ENCODE data around the gene KRTAP5-9. TPM values are rescaled to one million over a fixed set of nuclear protein-coding genes. Genes with fewer than 3 reads are reported as not detected.
"Not testable (repeated sequence)": the region's sequence is repeated elsewhere in the genome, so short reads cannot be mapped to it uniquely, and the experiment has no call there.

Gene KRTAP5-9
- total and polyA plus RNA-seq, 7 experiments from 2014 or later: 0.43 TPM; not detected in 6

- ChIA-PET CTCF (no interaction called here), POLR2A (no interaction called here)
- no peaks in the 10 kb centered on the region for H3K27me3 ChIP-seq (ENCODE audit: control insufficient read depth in 2 of 2, insufficient read depth in 2 of 2, low read length in 2 of 2)
- H3K4me1 ChIP-seq (ENCODE audit: control insufficient read depth in 2 of 2, insufficient read depth in 2 of 2, low read length in 2 of 2): no peaks in the 10 kb centered on the region
- H3K27me3 Mint-ChIP-seq: peaks cover 0 to 23% (median 7%) of the 10 kb centered on the region in 5 donors
- DNase-seq (no peak), ATAC-seq (no peak)
- H3K36me3 Mint-ChIP-seq: peaks cover 0 to 8% (median 5%) of the 10 kb centered on the region in 5 donors
- H3K4me3 Mint-ChIP-seq: no peak overlapping the region
- H3K9me3 Mint-ChIP-seq: peaks cover 0 to 12% (median 7%) of the 10 kb centered on the region in 11 donors
- no peak overlapping the region for H3K4me3 ChIP-seq (ENCODE audit: low read length)
- H3K36me3 ChIP-seq (ENCODE audit: control insufficient read depth in 2 of 3, insufficient read depth in 3 of 3, low read length in 3 of 3): no peaks in the 10 kb centered on the region
- intact Hi-C loops (cut with micrococcal nuclease): no loop called here
- no peak overlapping the region for H3K27ac Mint-ChIP-seq
- H3K27ac ChIP-seq (ENCODE audit: low read depth, low read length): no peak overlapping the region
- H3K9me3 ChIP-seq (ENCODE audit: control insufficient read depth in 2 of 3, low read length in 3 of 3): no peaks in the 10 kb centered on the region
- peaks cover 0 to 7% (median 0%) of the 10 kb centered on the region in 7 donors for H3K4me1 Mint-ChIP-seq
These were observed 9.2 kb upstream of the KRTAP5-9 start for GRCh38 chr11:71539017-71539416.

DNA sequence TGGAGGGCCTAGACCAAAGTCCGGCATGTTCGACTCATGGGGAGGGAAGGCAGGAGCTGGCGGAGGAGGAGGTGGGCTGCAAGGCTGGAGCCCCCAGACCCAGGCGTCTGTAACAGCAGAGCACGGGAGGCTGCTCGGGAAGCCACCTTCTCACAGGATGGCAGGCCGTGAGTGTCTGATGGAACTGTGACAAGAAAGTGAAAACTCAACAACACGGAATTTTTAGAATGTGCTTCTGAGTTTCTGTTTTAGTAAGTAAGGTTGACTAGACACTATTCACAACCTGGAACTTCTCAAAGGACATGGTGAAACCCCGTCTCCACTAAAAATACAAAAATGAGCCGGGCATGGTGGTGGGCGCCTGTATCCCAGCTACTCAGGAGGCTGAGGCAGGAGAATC lies 8.2 kb upstream of the KRTAP5-9 start:
- H3K4me3 ChIP-seq (ENCODE audit: low read length); H3K36me3 Mint-ChIP-seq; H3K27ac Mint-ChIP-seq; H3K9me3 ChIP-seq (ENCODE audit: control insufficient read depth in 2 of 3, low read length in 3 of 3); H3K27me3 ChIP-seq (ENCODE audit: control insufficient read depth in 2 of 2, insufficient read depth in 2 of 2, low read length in 2 of 2); H3K27ac ChIP-seq (ENCODE audit: low read depth, low read length); CTCF ChIA-PET; POLR2A ChIA-PET; ATAC-seq; H3K4me3 Mint-ChIP-seq; H3K4me1 ChIP-seq (ENCODE audit: control insufficient read depth in 2 of 2, insufficient read depth in 2 of 2, low read length in 2 of 2); DNase-seq; H3K36me3 ChIP-seq (ENCODE audit: control insufficient read depth in 2 of 3, insufficient read depth in 3 of 3, low read length in 3 of 3); intact Hi-C loops (cut with micrococcal nuclease): not testable (repeated sequence)
- H3K27me3 Mint-ChIP-seq: peaks cover 0 to 23% (median 7%) of the 10 kb centered on the region in 5 donors
- peaks cover 0 to 12% (median 7%) of the 10 kb centered on the region in 11 donors for H3K9me3 Mint-ChIP-seq
- peaks cover 0 to 11% (median 2%) of the 10 kb centered on the region in 7 donors for H3K4me1 Mint-ChIP-seq

GRCh38 chr11:71540521-71541304 lies 7.5 kb upstream of the KRTAP5-9 start:
- ATAC-seq; H3K27ac Mint-ChIP-seq; H3K4me3 Mint-ChIP-seq; H3K9me3 ChIP-seq (ENCODE audit: control insufficient read depth in 2 of 3, low read length in 3 of 3); POLR2A ChIA-PET; H3K4me1 ChIP-seq (ENCODE audit: control insufficient read depth in 2 of 2, insufficient read depth in 2 of 2, low read length in 2 of 2); CTCF ChIA-PET; H3K4me3 ChIP-seq (ENCODE audit: low read length); H3K36me3 Mint-ChIP-seq; H3K27me3 ChIP-seq (ENCODE audit: control insufficient read depth in 2 of 2, insufficient read depth in 2 of 2, low read length in 2 of 2); H3K27ac ChIP-seq (ENCODE audit: low read depth, low read length); intact Hi-C loops (cut with micrococcal nuclease); DNase-seq; H3K36me3 ChIP-seq (ENCODE audit: control insufficient read depth in 2 of 3, insufficient read depth in 3 of 3, low read length in 3 of 3): not testable (repeated sequence)
- peaks cover 0 to 11% (median 2%) of the 10 kb centered on the region in 7 donors for H3K4me1 Mint-ChIP-seq
- H3K27me3 Mint-ChIP-seq: peaks cover 0 to 23% (median 11%) of the 10 kb centered on the region in 5 donors
- H3K9me3 Mint-ChIP-seq: peaks cover 0 to 12% (median 7%) of the 10 kb centered on the region in 11 donors

- H3K27me3 ChIP-seq (ENCODE audit: control insufficient read depth in 2 of 2, insufficient read depth in 2 of 2, low read length in 2 of 2): no peaks in the 10 kb centered on the region
- DNase-seq (no peak), ATAC-seq (no peak)
- Mint-ChIP-seq H3K27ac (no peak overlapping the region), H3K4me3 (no peak overlapping the region), H3K27me3 (peaks cover 0 to 30% (median 12%) of the 10 kb centered on the region in 5 donors), H3K36me3 (peaks cover 0 to 8% (median 5%) of the 10 kb centered on the region in 5 donors), H3K9me3 (peaks cover 0 to 12% (median 9%) of the 10 kb centered on the region in 11 donors), H3K4me1 (peaks cover 0 to 11% (median 2%) of the 10 kb centered on the region in 7 donors)
- ChIA-PET POLR2A (no interaction called here), CTCF (no interaction called here)
- no peaks in the 10 kb centered on the region for H3K9me3 ChIP-seq (ENCODE audit: control insufficient read depth in 2 of 3, low read length in 3 of 3)
- H3K4me1 ChIP-seq (ENCODE audit: control insufficient read depth in 2 of 2, insufficient read depth in 2 of 2, low read length in 2 of 2): no peaks in the 10 kb centered on the region
- H3K4me3 ChIP-seq (ENCODE audit: low read length): no peak overlapping the region
- intact Hi-C loops (cut with micrococcal nuclease): no loop called here
- no peak overlapping the region for H3K27ac ChIP-seq (ENCODE audit: low read depth, low read length)
- H3K36me3 ChIP-seq (ENCODE audit: control insufficient read depth in 2 of 3, insufficient read depth in 3 of 3, low read length in 3 of 3): no peaks in the 10 kb centered on the region
These were observed 5.8 kb upstream of the KRTAP5-9 start for GRCh38 chr11:71542382-71542781.

- Mint-ChIP-seq H3K27ac (no peak overlapping the region), H3K4me1 (peaks cover 0 to 11% (median 2%) of the 10 kb centered on the region in 7 donors), H3K4me3 (no peak overlapping the region), H3K9me3 (peaks cover 0 to 12% (median 9%) of the 10 kb centered on the region in 11 donors), H3K27me3 (peaks cover 0 to 37% (median 14%) of the 10 kb centered on the region in 5 donors), H3K36me3 (peaks cover 0 to 8% (median 5%) of the 10 kb centered on the region in 5 donors)
- ATAC-seq: no peak
- CTCF ChIA-PET: no interaction called here
- no peak for DNase-seq
- Histone ChIP-seq H3K36me3 (ENCODE audit: control insufficient read depth in 2 of 3, insufficient read depth in 3 of 3, low read length in 3 of 3) (no peaks in the 10 kb centered on the region), H3K4me3 (ENCODE audit: low read length) (no peak overlapping the region), H3K27me3 (ENCODE audit: control insufficient read depth in 2 of 2, insufficient read depth in 2 of 2, low read length in 2 of 2) (no peaks in the 10 kb centered on the region), H3K4me1 (ENCODE audit: control insufficient read depth in 2 of 2, insufficient read depth in 2 of 2, low read length in 2 of 2) (no peaks in the 10 kb centered on the region), H3K27ac (ENCODE audit: low read depth, low read length) (no peak overlapping the region), H3K9me3 (ENCODE audit: control insufficient read depth in 2 of 3, low read length in 3 of 3) (no peaks in the 10 kb centered on the region)
- POLR2A ChIA-PET: no interaction called here
- intact Hi-C loops (cut with micrococcal nuclease): no loop called here
These were observed 5.1 kb upstream of the KRTAP5-9 start for GRCh38 chr11:71542879-71543777.

DNA sequence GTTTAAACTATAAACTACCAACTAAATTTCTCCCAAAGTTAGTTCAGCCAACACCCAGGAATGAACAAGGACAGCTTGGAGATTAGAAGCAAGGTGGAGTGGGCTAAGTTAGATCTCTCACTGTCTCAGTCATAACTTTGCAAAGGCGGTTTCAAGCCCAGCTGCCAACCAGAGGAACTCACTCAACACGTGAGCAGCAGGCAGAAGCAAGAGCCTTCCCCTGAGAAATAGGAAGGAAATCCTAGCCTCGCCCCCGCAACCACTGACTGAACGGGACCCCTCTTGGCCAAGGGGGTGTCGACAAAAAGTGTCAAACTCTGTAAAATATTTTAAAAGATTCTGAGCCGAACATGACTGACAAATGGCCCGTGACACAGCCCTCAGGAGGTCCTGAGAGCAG lies 4.4 kb upstream of the KRTAP5-9 start:
- Histone ChIP-seq H3K9me3 (ENCODE audit: control insufficient read depth in 2 of 3, low read length in 3 of 3) (no peaks in the 10 kb centered on the region), H3K4me1 (ENCODE audit: control insufficient read depth in 2 of 2, insufficient read depth in 2 of 2, low read length in 2 of 2) (no peaks in the 10 kb centered on the region), H3K27me3 (ENCODE audit: control insufficient read depth in 2 of 2, insufficient read depth in 2 of 2, low read length in 2 of 2) (no peaks in the 10 kb centered on the region), H3K27ac (ENCODE audit: low read depth, low read length) (no peak overlapping the region), H3K36me3 (ENCODE audit: control insufficient read depth in 2 of 3, insufficient read depth in 3 of 3, low read length in 3 of 3) (no peaks in the 10 kb centered on the region), H3K4me3 (ENCODE audit: low read length) (no peak overlapping the region)
- Mint-ChIP-seq H3K27ac (no peak overlapping the region), H3K27me3 (peaks cover 0 to 38% (median 18%) of the 10 kb centered on the region in 5 donors), H3K9me3 (peaks cover 0 to 12% (median 9%) of the 10 kb centered on the region in 11 donors), H3K4me3 (no peak overlapping the region), H3K4me1 (peaks cover 0 to 11% (median 2%) of the 10 kb centered on the region in 7 donors), H3K36me3 (peaks cover 0 to 8% (median 5%) of the 10 kb centered on the region in 5 donors)
- intact Hi-C loops (cut with micrococcal nuclease): no loop called here
- no peak for ATAC-seq
- ChIA-PET CTCF (no interaction called here), POLR2A (no interaction called here)
- no peak for DNase-seq
